ENCODE measurements around the gene PRSS57.

DNA sequence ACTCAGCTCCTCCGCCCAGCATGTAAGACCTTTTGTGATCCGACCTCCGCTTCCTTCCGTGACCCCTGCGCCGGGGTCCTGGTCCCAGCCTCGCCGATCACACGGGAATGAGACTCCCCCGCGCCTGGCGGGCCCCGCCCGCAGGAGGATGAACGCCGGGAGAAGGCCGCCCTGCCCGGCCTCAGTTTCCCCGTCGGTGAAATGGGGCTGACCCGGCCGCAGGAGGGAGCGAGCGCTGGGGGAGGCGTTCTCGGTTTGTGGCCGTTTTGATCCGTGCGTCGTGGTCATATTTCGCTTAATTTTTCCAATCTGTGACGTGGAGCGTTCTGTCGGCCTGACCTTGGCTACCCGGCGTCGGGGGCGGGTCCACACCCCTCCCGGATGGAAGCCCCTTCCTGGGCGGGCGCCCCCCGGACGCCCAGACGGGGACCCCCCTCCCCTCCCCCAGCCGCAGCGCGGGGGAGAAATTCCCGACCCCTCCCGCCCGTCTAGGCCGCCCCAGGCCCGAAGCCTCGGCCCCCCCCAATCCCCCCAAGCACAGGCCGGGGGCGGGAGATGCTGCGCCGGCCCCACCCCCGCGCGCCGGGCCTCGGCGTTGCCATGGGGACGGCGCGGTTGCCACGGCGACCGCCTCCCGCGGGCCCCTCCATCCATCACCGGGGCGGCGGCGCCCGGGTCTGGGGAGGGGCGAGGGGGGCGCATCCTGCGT lies 24.5 kb upstream of the PRSS57 start:
- no peak for TF ChIP-seq EZH2phosphoT487 (IDR thresholded peaks at IDR 0.05; ENCODE audit: borderline replicate concordance, low read length)
- TF ChIP-seq, protein P1, sequence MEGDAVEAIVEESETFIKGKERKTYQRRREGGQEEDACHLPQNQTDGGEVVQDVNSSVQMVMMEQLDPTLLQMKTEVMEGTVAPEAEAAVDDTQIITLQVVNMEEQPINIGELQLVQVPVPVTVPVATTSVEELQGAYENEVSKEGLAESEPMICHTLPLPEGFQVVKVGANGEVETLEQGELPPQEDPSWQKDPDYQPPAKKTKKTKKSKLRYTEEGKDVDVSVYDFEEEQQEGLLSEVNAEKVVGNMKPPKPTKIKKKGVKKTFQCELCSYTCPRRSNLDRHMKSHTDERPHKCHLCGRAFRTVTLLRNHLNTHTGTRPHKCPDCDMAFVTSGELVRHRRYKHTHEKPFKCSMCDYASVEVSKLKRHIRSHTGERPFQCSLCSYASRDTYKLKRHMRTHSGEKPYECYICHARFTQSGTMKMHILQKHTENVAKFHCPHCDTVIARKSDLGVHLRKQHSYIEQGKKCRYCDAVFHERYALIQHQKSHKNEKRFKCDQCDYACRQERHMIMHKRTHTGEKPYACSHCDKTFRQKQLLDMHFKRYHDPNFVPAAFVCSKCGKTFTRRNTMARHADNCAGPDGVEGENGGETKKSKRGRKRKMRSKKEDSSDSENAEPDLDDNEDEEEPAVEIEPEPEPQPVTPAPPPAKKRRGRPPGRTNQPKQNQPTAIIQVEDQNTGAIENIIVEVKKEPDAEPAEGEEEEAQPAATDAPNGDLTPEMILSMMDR (IDR thresholded peaks at IDR 0.05; ENCODE audit: low read depth, low read length, poor library complexity, severe bottlenecking), result no peak
